HCT116 (cell line): Measurements from ENCODE around the gene ZEB1.

Source experiments
- CEBPB ChIP-seq: IDR thresholded peaks from 2 replicates; pipeline ENCODE4 v1.6.1; 2012; ENCODE audit warnings: low read depth
- EZH2 ChIP-seq: fragments of 200-600 bp; sonication (generic); IDR thresholded peaks from 2 replicates; pipeline ENCODE4 v1.6.1; 2017; ENCODE audit warnings: antibody characterized with exemption, mixed run types
- EZH2phosphoT487 ChIP-seq: fragments of 200-600 bp; IDR thresholded peaks from 2 replicates; pipeline ENCODE4 v1.6.1; 2018; ENCODE audit warnings: antibody characterized with exemption, borderline replicate concordance
- JUND ChIP-seq: IDR thresholded peaks from 2 replicates; pipeline ENCODE4 v1.6.1; 2012
- POLR2A ChIP-seq: IDR thresholded peaks from 2 replicates; pipeline ENCODE4 v1.7.0; 2011; ENCODE audit warnings: borderline replicate concordance; ENCODE audit not compliant: insufficient read depth, insufficient read length; ENCODE audit errors: extremely low read depth
- SP1 ChIP-seq: IDR thresholded peaks from 2 replicates; pipeline ENCODE4 v1.6.1; 2012; ENCODE audit warnings: low read depth
- ZFX ChIP-seq: fragments of 450-650 bp; IDR thresholded peaks from 2 replicates; pipeline ENCODE4 v1.6.1; 2017
- TF ChIP-seq, protein P1 (sequence below): IDR thresholded peaks from 2 replicates; pipeline ENCODE4 v1.6.1; 2012; ENCODE audit warnings: low read depth
- TF ChIP-seq, protein P2 (sequence below): IDR thresholded peaks from 2 replicates; pipeline ENCODE4 v1.6.1; 2012
- TF ChIP-seq, protein P3 (sequence below), 3 experiments: fragments of 200-600 bp in 1 of 3; sonication (generic) in 1 of 3; IDR thresholded peaks in 2 of 3; conservative IDR thresholded peaks in 1 of 3; 2 replicates each; pipeline ENCODE4 v1.5.1; 2012 to 2017; ENCODE audit warnings: low read depth in 2 of 3, low read length in 2 of 3, antibody characterized with exemption in 1 of 3, borderline replicate concordance in 1 of 3, control low read depth in 1 of 3, mild to moderate bottlenecking in 1 of 3, mixed read lengths in 1 of 3, mixed run types in 1 of 3, moderate library complexity in 1 of 3; ENCODE audit not compliant: insufficient read depth in 1 of 3
- TF ChIP-seq, protein P4 (sequence below): IDR thresholded peaks from 2 replicates; pipeline ENCODE4 v1.6.1; 2012

DNA sequence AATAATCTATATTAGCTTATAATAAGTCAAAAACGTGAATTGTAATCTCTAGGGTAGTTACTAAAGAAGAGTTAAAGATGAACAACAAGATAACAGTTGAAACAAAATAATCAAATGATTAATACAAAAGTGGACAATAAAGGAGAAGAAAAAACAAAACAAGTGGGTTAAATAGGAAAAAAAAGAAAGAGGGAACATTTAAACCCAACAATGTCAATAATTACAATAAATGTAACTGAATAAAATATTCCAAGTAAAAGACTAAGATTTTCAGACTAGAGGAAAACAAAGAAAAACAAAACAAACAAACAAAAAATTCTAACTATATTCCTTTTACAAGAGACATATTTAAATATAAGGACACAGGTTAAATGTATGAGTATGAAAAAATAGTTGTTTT, 38.0 kb upstream of the ZEB1 start:
- TF ChIP-seq, protein P1, sequence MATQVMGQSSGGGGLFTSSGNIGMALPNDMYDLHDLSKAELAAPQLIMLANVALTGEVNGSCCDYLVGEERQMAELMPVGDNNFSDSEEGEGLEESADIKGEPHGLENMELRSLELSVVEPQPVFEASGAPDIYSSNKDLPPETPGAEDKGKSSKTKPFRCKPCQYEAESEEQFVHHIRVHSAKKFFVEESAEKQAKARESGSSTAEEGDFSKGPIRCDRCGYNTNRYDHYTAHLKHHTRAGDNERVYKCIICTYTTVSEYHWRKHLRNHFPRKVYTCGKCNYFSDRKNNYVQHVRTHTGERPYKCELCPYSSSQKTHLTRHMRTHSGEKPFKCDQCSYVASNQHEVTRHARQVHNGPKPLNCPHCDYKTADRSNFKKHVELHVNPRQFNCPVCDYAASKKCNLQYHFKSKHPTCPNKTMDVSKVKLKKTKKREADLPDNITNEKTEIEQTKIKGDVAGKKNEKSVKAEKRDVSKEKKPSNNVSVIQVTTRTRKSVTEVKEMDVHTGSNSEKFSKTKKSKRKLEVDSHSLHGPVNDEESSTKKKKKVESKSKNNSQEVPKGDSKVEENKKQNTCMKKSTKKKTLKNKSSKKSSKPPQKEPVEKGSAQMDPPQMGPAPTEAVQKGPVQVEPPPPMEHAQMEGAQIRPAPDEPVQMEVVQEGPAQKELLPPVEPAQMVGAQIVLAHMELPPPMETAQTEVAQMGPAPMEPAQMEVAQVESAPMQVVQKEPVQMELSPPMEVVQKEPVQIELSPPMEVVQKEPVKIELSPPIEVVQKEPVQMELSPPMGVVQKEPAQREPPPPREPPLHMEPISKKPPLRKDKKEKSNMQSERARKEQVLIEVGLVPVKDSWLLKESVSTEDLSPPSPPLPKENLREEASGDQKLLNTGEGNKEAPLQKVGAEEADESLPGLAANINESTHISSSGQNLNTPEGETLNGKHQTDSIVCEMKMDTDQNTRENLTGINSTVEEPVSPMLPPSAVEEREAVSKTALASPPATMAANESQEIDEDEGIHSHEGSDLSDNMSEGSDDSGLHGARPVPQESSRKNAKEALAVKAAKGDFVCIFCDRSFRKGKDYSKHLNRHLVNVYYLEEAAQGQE, result no peak
- TF ChIP-seq, protein P2, sequence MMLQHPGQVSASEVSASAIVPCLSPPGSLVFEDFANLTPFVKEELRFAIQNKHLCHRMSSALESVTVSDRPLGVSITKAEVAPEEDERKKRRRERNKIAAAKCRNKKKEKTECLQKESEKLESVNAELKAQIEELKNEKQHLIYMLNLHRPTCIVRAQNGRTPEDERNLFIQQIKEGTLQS, result no peak
- TF ChIP-seq EZH2 (no peak), CEBPB (no peak), JUND (no peak), POLR2A (no peak), SP1 (no peak), ZFX (no peak), EZH2phosphoT487 (no peak)
- TF ChIP-seq, protein P3, sequence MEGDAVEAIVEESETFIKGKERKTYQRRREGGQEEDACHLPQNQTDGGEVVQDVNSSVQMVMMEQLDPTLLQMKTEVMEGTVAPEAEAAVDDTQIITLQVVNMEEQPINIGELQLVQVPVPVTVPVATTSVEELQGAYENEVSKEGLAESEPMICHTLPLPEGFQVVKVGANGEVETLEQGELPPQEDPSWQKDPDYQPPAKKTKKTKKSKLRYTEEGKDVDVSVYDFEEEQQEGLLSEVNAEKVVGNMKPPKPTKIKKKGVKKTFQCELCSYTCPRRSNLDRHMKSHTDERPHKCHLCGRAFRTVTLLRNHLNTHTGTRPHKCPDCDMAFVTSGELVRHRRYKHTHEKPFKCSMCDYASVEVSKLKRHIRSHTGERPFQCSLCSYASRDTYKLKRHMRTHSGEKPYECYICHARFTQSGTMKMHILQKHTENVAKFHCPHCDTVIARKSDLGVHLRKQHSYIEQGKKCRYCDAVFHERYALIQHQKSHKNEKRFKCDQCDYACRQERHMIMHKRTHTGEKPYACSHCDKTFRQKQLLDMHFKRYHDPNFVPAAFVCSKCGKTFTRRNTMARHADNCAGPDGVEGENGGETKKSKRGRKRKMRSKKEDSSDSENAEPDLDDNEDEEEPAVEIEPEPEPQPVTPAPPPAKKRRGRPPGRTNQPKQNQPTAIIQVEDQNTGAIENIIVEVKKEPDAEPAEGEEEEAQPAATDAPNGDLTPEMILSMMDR (IDR thresholded peaks at IDR 0.05 in 2 of 3, conservative IDR thresholded peaks at IDR 0.05 in 1 of 3; ENCODE audit: borderline replicate concordance in 1 of 3, insufficient read depth in 1 of 3, low read depth in 2 of 3, low read length in 2 of 3), result no peak
- TF ChIP-seq, protein P4, sequence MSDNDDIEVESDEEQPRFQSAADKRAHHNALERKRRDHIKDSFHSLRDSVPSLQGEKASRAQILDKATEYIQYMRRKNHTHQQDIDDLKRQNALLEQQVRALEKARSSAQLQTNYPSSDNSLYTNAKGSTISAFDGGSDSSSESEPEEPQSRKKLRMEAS, result no peak
